HuH-7 (cell line): Measurements from ENCODE around the gene NCBP2L.
A peak's percentile ranks its signal among the peaks of the same experiment; 100 is the strongest.

Source experiments
- DNase-seq: peaks from one replicate; pipeline ENCODE4 v3.0.0; 2011; ENCODE audit warnings: low spot score

Gene NCBP2L

DNA sequence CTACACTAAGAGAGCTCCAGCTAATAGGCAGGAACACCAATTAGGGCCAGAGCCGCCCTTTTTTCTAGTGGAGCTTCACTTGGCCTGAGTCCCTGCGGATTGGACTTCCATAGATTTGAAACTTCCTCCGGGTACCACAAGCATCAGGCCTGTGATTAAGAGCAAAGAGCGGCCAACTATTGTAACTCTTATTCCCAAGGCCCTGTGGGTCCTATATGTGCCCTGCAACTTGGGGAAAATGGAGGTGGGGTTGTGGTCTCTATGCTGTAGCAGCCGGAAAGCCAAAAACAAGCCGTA is at the start of gene NCBP2L:
NCBP2L (plus strand) TSS at position 198 of the 297 bp plus-strand sequence. CDS start 16,488 bp downstream, outside the sequence.
- DNase-seq: no peak

DNA sequence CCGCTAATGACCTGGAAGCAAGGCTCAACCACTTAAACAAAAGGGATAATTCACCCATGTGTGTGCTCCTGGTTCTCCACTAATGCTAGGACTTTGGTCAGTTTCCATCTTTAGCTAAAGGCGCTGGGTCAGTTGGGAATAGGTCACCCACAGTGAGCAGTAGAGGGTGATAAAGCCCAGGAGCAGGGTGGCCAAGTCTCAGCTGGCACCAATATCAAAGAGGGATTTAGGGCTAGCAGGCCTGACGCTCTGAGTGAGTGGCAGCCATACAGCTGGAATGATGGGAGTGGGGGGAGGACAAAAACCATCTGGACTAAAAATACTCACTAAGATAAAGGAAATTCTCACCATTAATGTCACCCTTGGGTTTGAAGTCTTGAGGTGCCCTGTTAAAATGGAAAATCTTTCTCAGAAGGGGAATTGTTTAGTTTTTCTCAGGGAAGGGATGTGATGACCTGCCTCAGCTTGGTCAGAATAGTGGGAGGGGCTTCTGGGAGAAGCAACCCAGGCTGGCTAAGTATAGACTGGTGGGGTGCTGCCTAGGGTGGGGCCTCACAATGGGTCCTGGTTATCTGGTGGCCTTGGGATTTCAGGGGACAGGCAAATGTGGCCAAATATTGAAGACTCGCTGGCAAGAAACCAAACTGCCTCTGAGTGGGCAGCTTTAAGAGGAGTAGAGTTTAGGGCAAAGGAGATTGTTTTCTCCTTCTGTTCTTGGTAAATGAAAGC is 49.0 kb upstream of the NCBP2L start:
- no peak for DNase-seq

GRCh38 chrX:107729558-107730297 is 47.8 kb upstream of the NCBP2L start:
- DNase-seq: no peak

DNA sequence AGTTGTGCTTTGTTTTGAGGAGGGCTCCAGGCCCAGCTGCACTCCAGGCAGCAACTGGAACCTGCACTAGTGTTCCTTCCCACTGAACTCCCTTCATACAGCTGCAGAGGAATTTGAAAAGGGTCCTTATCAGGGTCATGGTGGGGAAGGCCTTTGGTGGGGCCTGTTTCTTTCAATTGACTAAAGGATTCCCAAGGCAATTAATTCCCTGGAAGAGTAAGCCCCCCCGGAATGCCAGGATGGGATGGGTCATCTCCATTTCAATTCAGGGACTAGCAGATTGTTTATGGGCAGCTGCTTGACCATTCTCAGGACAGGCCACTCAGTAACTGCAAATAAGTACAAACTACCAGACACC is 47.3 kb upstream of the NCBP2L start:
- DNase-seq: no peak

DNA sequence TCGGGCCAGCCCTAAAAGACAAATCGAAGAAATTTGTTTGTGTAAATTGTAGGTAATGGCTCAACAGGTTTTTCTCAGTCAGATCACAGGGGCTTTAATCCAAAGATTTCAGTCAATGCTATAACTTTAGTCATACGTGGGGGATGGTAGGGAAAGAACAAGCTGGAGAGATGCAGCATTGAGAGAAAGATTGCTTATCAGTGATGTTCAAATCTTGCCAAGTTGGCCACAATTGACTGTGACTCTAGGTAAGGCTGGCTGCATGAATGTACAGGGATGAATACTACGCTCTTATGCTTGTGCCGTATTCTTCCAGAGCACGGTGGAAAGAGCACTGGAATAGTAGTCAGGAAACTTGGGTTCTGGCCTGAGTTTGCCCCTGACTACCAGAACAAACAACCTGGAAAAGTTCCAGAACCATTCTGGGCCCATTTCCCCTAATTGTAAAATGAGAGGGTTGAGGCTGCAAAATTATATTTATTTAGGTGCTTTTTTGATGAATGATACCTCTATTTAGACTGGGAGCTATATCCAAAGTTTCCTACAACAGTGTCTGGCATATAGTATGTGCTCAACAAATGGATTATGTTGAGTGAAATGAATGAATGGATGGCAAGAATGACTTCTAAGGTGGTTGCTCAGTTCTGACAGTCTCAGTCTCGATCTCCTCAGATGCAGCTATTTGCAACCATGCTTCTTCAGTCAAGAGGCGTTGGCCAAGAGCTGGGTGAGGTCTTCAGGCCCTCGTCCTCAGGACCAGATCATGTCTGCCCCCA is 46.4 kb upstream of the NCBP2L start:
- DNase-seq: no peak

DNA sequence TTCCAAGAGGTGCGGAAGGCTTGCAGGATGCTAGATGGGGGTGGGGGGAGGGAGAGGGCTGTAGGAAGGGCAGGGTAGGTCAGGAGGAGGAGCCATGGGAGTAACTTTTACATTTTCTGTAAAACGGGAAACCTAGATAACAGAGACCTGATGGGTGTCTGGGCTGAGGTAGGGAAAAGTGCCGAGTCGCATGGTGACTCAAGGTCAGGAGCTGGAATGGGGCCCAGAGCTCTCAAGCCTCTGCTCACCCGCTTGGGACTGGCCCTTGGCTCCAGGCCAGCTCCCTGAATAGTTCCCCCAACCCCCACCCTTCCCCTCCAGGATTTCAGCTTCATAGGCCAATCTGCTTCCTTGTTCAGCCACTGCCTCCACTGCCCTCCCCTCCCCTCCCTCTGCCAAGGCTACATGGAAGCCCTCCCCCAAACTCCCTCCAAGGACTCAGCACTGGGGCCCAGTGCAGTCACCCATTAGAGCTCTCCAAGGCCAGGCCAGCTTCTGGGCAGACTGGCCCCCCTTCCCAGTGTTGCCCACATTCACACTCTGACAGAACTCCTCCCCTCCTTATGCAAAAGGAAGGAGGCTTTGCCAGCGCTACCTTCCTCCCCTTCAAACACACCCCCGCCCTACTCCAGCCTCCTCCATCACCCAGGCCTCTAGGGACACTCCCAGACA is 45.6 kb upstream of the NCBP2L start:
- no peak for DNase-seq

DNA sequence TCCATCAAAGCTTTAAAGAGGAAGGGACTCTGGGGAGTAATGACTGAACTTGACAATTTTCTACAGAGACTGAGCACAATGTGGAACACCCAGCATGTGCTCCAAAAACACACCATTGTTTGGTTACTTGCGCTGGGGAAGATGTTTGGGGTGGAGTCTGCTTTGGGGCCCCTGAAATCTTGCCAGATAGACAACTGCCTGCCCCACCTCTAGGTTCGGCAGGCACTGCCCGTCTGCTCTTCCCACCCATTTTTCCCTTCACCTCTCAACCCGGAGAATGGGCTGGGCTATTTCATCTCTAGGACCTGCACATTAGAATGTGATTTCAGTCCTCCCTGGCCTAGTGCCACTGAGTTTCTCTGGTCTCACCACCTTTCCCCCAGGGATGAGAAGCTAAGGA is 43.8 kb upstream of the NCBP2L start:
- no peak for DNase-seq

- DNase-seq: no peak
These were observed 42.9 kb upstream of the NCBP2L start for GRCh38 chrX:107734646-107735045.

GRCh38 chrX:107736781-107737531 is 40.6 kb upstream of the NCBP2L start:
- peak; percentile 52 for DNase-seq

DNA sequence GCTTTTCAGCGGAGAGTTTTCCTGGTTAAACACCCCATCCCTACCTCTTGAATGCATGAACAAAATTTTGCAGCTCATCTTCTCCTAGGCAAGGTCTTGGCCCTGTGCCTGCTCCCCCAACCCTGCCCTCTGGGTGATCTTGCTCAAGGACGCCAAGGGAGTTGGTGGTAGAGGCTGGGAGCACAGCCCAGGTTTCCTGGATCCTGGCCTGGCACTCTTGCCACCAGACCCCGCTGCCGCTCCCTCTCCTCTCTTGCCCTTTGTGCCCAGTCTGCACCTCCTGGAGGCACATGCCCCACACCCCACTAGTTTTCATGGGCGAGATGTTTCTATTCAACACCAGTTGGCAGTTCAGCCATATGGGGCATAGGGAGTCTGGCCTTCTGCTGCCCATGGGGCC is 39.3 kb upstream of the NCBP2L start:
- DNase-seq: no peak

DNA sequence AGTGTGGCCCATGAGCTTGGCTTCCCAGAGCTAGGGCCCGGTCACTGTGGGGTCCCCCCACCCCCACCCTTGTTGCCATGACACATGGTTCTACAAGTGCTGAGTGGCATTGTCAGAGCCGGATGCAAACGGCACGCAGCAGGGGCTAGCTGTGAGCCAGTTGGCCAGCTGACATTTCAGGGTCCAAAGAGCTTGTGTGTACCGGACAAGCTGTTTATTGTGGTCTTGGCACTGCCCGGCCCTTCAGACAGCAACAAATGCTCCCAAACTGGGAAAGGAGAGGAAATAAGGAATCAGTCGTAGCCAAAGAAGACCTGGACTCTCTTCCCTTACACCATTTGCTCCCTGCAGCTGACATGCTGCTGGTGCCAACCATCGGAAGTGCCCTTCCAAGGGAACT is 38.8 kb upstream of the NCBP2L start:
- no peak for DNase-seq

GRCh38 chrX:107739541-107739940 is 38.0 kb upstream of the NCBP2L start:
- DNase-seq: no peak

- no peak for DNase-seq
These were observed 36.1 kb upstream of the NCBP2L start for GRCh38 chrX:107741404-107741790.

DNA sequence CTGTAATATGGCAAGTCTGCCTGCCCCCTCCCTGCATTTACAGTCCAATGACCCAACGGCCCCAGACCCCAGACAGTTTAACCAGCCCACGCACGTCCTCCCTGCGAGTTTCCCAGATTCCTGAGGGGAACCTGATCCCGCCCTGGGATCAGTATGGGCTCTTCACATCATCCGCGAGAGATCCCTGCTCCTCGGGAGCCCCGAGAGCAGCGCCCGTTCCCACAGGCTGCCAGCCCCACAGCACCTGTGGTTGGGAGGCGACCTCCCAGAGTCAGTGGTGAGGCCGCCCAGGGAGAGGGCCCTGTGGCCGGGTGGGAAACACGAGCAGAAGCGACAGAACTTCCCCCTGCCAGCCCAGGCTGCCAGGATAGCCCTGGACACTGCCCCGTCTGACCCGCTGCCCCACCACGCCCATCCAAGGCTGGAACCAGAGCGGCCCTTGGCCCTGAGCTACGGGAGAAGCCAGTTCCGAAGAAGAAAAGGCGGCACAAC is 34.8 kb upstream of the NCBP2L start:
- no peak for DNase-seq

GRCh38 chrX:107743995-107744394 is 33.5 kb upstream of the NCBP2L start:
- no peak for DNase-seq

DNA sequence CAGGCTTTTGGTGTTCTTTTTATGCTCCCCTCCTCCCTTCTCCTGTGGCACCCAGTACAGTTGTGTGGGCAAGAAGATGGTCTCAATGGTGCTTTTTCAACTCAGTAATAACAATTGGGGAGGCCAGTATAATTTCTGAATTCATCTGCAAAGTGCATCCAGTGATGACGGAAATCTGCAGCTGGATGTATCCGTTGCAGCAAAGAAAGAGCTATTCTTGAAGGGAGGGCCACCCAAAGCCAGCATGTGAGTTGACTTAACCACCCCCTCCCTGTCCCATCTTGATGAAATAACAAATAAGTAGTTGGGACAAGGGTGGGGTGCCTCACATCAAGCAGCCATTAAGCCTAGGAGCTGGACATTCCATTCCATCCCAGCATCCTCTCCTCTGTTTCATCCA is 32.7 kb upstream of the NCBP2L start:
- DNase-seq: no peak

DNA sequence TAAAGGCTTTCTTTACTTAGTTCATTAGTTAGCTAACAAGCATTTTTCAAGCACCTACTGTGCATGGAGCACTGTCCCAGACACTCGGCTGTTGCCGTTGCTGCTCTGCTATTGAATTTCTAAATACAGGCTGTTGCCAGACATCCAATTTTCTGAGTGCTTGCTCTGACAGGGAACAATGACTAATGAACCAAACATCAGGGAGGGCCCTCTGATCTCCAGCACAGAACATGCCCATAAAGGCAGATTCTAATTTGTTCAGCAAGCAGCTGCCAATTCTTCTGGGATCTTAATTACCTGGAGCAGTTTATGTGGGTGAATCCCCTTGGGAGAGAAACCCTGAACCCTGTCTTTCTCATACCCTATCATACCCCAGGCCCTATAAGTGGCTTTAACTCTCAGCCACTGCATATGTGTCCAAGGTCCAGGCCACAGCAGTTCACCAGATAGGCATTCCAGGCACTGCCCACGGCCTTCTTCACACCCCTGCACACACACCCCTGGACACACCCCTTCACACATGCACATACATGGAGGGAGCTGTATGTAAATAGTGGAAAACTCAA is 29.9 kb upstream of the NCBP2L start:
- no peak for DNase-seq

DNA sequence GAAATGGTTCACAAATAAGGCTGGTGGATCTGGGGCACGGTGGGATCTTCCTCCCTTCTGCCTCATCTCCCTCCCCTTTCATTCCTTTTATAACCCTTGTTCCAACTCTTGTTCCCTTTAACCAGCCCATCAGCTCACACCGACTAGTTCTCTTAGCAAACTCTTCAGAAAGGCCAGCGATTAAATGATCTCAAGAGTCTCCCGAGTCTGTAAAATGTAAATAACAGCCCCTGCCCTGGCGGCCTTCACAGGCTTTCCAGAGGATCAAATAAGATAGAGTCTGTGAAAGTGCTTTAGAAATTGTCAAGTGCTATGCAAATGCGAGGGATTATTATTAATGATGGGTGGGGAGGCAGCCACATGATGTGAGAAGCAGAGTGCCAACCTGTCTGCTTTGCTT is 29.0 kb upstream of the NCBP2L start:
- DNase-seq: no peak

GRCh38 chrX:107750263-107750662 is 27.3 kb upstream of the NCBP2L start:
- DNase-seq: no peak

DNA sequence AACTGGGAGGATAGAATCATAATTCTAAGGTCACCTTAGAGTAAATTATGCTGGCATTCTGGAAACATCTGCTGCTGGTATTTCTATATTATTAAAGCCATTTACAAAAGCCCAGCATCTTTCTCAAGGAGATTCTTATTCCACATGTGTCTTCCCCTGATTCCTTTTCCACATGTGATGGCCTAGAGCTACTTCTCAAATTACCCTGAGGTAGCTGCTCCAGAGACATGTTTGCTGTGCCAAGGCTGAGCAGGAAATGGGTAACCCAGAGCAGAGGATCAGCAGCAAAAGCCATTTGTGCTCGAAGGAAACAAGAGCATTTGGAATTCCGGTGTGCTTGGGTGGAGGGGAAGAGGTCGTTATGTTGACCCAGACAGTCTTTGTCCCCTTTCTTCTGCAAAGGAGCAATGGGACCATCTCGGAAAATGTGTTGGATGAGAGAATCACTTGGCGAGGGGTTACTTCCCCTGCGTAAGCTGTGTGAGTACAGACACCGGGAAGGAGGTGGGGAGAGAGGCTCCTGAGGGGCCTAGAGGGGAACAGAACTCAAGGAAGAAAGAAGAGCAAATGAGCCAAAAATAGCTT is 26.6 kb upstream of the NCBP2L start:
- no peak for DNase-seq

GRCh38 chrX:107752043-107752442 is 25.5 kb upstream of the NCBP2L start:
- no peak for DNase-seq
